ENCODE results near the gene TNIK.

Gene TNIK

GRCh38 chr3:171165499-171165921, 294.7 kb downstream of the TNIK start:
- no peak for DNase-seq (ENCODE audit: low read depth in 2 of 2)

- no peak for DNase-seq (ENCODE audit: low read depth in 2 of 2)
These were observed 296.1 kb downstream of the TNIK start for GRCh38 chr3:171164067-171164465.

DNA sequence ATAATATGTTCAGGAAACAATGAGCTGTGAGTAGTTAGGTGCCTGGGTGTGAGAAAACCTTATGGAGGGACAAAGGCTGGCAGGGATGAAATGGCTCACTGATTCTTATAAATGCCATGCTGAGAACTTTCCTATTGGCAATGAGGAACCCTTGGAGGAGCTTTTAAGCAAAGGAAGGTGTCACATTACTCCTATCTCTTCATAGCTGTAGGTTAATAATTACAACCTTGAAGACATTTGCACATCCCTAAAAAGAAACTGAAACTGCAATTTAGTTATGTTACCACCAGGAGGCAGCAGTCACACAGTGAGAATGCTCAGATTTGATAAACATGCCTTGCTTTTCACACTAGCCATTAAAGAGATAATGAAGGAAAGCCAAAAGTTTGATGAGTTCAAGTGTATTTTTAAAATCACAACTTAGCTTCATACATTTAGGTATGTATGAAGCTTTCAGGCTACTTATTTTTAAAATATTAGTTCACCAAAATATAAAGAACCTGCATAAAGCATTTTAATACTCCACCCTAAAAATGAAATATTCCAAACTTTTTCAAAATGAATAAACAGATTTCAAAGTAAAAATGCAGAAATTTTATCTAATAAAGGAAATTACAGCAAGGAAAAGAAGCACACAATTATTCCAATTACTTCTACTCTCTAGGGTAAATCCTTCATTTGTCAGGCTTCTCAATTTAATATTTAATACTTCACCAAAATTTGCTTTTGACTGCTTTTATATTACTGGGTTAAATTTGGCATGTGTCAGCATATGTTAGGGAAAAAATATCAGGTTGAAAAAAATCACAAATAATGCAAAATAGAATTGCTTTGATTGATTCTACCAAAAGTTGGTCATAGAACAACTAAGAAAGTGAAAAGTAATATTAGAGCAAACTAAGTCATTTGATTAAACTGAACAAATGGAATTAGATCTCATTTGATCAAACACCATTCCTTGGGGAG, 296.8 kb downstream of the TNIK start:
- no peak for DNase-seq (ENCODE audit: low read depth in 2 of 2)

GRCh38 chr3:171160325-171160724, 299.9 kb downstream of the TNIK start:
- no peak for DNase-seq (ENCODE audit: low read depth in 2 of 2)

DNA sequence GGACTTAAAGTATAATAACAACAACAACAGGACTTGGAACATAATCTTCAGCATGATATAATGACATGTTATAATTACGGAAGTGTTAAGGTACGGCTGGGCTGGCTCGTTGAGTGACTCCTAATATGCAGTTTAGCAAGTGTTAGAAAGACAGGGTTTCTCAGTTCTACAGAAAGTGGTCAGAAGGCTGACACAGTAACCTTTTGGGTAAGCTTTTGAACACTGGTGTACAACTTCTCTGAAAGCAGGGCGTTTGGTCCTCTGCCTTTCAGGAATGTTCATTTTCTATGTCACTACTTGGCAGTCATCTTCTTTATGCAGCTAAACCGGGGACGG, 300.4 kb downstream of the TNIK start:
- no peak for DNase-seq (ENCODE audit: low read depth in 2 of 2)

DNA sequence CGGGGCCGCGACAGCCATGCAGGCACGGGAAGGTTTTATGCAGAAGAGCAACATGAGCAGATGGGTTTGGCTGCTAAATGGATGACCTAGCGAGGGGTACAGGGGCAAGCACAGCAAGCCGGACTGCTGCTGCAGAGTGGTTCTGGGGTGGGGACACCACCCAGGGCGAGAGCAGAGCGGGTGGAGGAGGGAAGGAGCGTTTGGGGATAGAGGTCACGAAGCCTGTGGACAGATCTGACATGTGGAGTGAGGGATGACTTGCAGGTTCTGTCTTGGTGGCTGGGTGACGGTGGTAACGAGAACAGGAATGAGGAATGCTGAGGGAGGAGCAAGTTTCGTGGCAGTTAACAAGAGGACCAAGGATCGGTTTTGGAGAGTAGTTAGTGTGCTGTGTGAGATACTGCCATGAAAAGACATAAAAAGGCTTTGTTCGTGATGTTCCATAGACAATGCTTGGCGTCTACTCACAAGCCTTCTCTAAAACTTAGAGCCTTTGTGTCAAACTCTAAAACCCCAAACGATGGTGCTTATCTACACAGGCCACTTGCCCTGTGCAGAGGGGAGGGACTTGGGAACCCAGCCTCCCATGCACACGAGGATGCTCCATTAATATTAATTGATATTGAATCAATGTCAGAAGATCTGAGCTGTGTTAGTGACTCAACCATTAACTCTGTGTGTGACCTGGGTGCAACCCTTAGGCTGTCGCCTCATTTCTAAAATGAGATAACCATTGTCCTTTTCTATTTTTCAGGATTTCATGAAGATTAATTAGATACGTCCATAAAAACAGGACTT, 301.0 kb downstream of the TNIK start:
- DNase-seq (ENCODE audit: low read depth in 2 of 2) = no peak

DNA sequence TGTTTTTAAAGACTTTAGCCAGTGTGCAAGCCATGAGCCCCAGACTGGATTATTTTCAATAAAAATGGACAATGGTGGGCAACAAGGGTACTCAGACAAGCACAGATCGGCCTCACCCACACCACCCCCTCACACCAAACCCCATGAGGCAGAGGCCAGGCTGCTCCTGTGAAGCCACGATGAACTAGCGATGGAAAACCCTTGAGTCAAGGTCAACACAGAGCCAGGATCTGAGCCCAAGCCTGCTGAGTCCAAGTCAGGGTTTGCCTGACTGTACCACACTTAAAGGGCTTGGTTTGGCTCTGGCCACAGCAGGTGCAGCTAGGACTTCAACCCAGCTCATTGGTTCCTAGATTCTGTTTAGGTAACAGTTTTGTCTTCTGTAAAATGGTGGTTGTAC, 302.2 kb downstream of the TNIK start:
- no peak for DNase-seq (ENCODE audit: low read depth in 2 of 2)

DNA sequence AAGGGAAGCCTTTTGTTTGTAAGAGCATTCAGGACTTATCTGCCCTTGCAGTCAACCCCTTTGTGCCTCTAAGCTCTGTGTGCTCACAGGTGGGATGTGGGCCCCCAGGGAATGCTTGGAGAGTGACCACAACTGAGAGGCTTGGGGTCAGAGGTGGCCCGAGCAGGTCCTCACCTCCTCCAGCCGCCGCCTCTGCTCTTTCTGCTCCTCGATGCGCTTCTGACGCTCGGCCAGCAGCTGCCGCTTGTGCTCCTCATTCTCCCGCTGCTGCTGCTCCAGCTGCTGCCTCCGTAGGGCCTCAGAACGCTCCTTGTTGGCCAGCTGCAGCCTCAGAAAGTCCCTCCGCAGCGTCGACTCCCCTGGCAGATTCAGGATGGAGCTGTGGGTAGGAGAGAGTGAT, 302.9 kb downstream of the TNIK start:
- no peak for DNase-seq (ENCODE audit: low read depth in 2 of 2)

DNA sequence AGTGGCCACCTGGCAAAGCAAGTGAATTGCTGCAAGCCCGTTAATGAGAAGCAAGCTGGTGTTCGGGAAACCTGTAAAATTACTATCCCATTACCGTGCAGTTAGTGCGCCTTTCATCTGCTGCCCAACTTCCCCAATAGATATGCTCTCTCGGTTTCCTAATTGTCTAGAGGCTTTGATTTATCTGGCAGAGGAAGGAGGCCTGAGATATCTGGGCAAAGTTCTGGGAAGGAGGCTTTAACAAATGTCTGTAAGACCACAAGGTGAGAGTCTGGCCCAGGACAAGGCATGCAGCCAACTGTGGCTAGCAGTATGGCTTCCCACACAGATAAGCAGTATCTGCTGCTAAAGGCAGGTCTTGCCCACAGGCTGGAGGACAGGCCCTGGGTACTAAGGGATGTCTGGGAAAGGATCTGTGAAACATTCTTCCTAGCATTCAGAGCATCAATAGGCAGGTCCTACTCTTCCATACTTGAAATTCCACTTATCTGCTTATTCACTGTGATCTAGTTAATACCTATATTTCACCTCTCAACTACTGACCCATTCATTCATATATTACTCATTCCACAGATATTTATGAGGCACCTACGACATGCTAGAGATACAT, 303.7 kb downstream of the TNIK start:
- DNase-seq (ENCODE audit: low read depth in 2 of 2) = no peak

DNA sequence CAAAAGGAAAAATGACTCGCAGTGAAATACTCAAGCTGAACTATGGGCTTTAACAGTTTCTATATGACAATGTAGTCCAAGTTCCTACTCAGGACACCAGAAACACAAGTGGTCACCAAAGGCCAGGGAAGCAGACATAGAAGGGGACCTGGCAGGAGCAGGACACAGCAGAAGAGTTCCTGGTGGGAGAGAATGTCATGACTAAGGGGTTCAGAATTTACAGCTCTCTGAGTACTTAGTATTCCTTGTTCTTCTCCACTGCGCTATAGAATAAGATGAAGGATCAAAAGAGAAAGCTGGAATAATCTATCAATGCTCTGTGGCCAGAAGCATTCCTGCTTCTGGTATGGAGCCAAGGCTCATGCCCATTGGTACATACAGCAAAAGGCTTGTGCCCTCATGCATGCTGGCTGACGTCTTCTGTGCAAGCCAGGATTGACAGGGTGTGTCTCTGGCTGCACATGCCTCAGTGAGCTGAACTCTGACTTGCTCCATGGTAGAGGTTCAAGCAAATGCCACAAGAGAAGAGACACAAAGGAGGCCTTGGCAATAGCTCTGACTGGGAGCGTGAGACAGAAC, 305.0 kb downstream of the TNIK start:
- DNase-seq (ENCODE audit: low read depth in 2 of 2) = no peak

GRCh38 chr3:171150945-171151344, 309.3 kb downstream of the TNIK start:
- no peak for DNase-seq (ENCODE audit: low read depth in 2 of 2)

- no peak for DNase-seq (ENCODE audit: low read depth in 2 of 2)
These were observed 310.6 kb downstream of the TNIK start for GRCh38 chr3:171149526-171150116.

DNA sequence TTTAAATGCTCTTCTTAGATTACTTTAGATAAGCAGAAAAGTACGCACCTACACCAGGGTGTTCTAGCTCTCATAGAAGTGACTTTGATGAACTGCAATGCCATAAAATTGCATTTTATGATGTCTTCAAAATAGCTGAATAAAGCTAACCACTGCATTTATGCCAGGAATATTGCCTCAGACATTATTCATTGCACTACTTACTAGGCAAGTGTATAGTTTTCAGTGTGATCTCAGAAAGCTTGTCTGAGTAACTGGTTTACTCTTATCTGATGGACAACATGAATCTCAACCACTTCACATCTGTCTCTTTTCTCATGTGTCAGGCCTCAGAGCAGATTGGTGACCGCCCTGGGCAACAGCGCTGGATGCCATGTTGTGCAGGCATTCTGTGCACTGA, 314.4 kb downstream of the TNIK start:
- DNase-seq (ENCODE audit: low read depth in 2 of 2) = no peak

DNA sequence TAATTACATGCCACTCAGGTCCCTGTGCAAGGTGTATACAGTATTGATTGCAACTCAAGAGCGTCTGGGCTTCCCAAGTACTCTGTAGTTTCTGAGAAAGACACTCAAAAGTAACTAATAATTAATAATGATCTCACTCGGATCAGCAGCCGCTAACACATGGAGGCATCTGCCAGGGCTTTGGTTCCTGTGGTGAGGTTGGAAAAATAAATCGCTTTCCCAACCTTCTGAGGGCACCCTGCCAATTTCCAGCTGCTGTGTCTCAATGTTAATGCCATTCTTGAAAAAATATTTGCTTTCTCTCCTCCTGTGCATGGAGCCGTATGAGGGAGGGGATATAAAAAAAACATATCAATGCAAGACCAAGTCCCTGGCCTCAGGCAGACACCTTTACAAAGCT, 317.2 kb downstream of the TNIK start:
- DNase-seq (ENCODE audit: low read depth in 2 of 2) = no peak

- DNase-seq (ENCODE audit: low read depth in 2 of 2) = no peak
These were observed 320.0 kb downstream of the TNIK start for GRCh38 chr3:171140246-171140645.

DNA sequence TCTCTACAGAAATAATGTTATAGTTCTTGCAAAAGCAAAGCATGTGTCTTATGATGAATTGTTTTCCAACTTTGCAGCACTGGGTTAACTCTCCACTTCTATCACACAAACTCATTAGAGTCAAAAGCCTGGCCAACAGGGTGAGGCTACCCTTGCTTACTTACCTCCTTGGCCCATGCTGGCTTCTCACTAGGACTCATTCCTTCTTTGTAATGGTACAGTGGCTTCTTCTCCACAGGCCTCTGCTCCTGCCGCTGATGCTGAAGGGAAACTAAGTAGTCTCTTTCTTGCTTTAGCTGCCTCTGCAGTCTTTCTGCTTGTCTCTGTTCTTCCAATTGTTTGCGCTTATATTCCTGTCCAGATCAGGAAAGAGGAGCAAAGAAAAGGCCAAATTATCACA, 322.2 kb downstream of the TNIK start:
- no peak for DNase-seq (ENCODE audit: low read depth in 2 of 2)

GRCh38 chr3:171135549-171135948, 324.7 kb downstream of the TNIK start:
- no peak for DNase-seq (ENCODE audit: low read depth in 2 of 2)

DNA sequence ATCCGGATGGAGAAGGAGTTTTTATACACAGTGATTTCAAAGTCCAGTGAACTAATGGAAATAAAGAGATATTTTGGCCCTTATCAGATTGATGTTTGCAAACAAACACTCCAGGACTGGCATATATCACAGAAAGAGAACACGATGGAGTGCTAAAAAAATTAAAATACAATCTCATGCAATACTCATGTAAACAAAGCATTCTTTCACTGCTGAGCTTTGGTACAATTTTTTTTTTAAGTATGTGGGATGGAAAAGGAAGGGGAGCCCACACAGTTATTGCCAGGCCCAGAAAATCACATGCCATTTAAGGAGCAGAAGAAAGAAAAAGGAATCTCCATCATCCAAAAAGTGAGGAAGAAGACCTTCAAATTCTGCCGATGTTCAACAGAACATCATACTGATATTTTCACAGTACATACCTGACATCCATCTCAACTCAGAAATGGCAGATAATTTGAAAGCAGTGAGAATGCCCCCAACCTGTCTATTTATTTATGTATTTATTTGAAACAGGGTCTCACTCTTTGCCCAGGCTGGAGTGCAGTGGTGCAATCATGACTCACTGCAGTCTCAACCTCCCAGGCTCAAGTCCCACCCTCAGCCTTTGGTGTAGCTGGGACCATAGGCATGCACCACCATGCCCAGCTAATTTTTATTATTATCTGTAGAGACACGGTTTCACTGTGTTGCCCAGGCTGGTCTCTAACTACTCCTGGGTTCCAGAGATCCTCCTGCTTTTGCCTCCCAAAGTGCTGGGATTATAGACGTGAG, 326.2 kb downstream of the TNIK start:
- DNase-seq (ENCODE audit: low read depth in 2 of 2) = no peak

DNA sequence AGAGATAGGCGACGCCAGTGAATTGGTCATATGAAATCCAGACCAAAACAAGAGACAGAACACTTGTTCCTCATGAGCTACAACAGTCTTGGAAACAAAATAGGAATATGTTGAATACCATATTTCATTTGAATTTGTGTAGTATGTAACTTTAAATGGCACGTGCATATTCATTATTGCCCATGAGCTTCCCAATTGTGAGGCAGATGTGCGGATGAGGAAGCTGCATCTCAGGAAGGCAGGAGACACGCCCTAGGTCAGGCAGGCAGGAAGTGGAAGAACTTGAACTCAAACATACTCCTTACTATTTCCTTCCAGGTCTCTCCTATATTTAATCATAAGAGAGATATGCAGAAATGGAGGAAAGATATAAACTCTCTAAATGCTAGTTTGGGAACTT, 326.9 kb downstream of the TNIK start:
- DNase-seq (ENCODE audit: low read depth in 2 of 2) = no peak

- DNase-seq (ENCODE audit: low read depth in 2 of 2) = peak in 1 of 2 experiments; percentile 38
These were observed 327.3 kb downstream of the TNIK start for GRCh38 chr3:171132873-171133272.

DNA sequence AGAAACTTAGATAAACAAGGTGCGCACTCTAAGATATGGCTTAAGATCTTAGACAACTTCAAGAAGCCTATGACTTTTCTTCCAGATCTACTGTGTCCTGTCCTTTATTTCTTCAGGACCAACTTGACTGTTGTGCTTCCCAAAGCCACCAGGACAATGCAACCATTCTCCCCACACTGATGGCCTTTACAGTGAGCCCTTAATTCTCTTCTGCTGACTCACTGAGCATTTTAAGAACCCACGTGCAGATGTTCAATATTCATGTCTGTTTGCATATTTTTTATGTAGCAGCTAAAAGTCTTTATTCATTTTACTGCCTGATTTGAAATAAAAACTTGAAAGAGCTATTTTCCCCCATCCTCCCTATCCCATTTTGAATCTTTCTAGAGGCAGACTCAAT, 330.4 kb downstream of the TNIK start:
- DNase-seq (ENCODE audit: low read depth in 2 of 2) = peak in 1 of 2 experiments; percentile 18
